NOMO-1 treated with dmso at 0.1 percent for 144 hours (cell line): ENCODE measurements around the gene TEKT3.
A peak's percentile ranks its signal among the peaks of the same experiment; 100 is the strongest.

Experiments
- DNase-seq: peaks from one replicate; lab custom pipeline; 2025; ENCODE audit not compliant: unreplicated experiment; lab: John Stamatoyannopoulos, UW

Gene TEKT3

DNA sequence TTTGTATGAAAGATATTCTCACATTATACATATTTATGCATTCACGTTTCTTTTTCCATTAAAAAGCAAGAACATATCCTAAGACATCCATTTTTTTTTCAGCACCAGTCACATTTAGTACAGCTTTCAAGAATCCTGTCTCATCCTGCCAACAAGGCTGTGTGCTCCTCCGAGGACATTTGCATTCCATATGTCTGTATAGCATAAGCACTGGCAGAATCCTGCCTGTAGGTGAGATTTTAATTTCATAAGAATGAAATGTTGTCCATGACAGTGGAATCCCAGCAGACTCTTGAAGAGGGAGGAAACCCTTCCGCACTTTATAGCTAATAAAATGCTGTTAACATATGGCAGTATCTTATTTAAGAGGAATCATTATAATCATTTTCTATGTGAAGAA lies 73.4 kb downstream of the TEKT3 start:
- DNase-seq, result no peak

DNA sequence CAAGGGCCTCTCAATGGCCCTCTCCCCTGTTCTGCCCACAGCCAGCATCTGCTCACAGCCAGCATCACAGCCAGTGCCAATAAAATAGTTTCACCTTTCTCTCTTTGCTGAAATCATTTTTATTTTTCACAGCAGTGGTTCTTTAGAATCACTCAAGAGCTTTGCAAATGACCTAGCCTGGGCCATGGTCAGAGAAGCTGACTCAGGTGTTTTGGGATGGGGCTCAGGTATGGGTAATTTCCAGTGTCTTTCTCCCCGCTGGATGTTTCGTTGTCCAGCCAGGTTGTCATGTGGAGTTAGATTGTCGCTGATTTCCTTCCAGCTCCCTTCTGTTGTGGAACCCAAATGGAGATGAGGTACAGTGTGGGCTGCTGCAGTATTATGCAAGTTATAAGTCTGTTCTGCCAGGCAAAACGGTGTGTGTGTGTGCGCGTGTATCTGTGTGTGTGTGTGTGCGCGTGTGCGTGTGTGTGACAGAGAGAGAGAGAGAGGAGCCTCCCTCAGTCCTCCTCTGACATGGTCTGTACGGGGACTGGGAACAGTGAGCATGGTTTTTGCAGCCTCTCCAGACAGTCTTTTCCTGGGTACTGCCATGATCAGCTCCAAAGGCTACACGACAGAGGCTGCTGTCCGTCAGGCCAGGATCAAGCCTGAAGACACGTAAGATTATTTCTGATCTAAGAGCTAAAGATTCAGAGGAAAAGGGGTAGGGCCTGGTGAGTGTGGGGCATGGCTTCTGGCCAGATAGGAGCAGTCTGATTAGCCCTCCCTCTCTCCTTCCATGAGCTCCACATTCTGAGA lies 74.9 kb downstream of the TEKT3 start:
- no peak for DNase-seq

DNA sequence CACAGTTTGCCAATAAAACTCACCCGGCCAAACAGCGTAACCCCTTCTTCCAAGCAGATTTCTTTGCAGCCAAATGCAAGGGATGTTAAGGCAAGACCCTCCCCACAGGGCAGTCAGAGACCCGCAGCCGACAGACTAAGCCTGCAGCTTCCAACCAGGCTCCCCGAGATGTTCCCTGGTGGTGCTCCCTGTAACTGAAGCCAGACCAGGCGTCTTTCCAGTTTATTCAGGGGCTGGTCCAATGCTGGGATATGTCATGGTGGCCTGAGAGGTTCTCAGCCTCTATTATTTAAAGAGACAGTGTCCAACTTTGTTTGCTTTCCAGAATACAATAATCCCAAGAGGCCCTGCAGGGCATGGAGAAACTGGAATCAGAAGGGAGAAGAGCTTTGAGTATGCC lies 76.3 kb downstream of the TEKT3 start, which contains the start of gene PMP22:
Gene PMP22, minus strand, starts transcription at position 196 of the 400 bp plus-strand sequence. CDS start 4,599 bp downstream, outside the sequence.
- DNase-seq, result no peak

DNA sequence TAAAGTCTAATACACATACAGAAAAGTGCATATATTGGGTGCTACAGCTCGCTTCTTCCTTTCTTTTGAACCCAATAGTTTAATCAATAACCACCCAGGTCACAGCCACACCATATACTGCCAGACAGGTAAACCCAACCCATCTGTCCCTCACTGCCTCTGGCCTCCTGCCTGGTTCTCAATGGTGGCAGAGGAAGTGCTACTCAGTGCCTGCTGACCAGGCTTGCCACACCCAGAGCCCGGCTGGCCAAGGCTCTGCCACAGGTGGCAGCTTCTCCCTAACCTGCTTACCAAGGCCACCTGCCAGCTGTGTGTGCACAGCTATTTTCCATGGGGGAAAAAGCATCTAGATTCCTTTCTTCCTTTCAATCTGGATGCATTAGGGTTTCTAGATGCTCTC lies 76.9 kb downstream of the TEKT3 start:
- no peak for DNase-seq

DNA sequence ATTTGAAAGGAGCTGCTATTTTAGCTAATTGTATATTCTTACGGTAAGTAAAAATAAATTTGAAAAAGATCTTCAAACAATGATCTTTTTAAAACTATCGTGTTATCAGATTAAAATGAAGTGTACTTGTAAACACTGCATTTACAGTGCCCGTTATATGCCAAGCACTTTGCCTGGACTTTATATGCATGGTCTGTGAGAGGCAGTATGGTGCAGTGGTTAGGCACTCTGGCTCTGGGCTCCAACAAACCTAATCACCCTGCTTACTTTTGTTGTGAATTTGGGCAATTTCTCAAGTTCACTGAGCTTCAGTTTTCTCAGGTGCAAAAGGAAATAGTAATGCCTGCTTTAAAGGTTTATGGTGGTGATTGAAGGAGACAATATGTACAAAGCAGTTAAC lies 77.7 kb downstream of the TEKT3 start:
- no peak for DNase-seq

DNA sequence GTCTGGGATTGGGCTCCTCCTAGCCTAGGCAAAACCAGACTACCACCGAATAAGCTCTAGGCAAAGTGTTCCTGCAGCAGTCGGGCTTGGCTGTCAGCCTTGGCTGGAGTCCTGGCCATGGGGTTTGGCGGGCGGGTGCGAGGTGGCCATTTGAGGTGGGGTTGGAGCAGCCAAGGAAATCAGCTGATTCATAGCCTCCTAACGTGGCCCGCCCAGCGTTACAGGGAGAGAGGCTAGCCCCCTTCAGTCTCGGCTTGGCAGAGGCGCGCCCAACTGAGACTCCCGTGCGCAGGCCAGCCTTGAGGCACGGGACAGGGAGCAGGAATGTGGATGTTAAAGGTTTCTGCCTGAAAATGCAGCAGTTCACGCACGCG lies 78.2 kb downstream of the TEKT3 start:
- no peak for DNase-seq

DNA sequence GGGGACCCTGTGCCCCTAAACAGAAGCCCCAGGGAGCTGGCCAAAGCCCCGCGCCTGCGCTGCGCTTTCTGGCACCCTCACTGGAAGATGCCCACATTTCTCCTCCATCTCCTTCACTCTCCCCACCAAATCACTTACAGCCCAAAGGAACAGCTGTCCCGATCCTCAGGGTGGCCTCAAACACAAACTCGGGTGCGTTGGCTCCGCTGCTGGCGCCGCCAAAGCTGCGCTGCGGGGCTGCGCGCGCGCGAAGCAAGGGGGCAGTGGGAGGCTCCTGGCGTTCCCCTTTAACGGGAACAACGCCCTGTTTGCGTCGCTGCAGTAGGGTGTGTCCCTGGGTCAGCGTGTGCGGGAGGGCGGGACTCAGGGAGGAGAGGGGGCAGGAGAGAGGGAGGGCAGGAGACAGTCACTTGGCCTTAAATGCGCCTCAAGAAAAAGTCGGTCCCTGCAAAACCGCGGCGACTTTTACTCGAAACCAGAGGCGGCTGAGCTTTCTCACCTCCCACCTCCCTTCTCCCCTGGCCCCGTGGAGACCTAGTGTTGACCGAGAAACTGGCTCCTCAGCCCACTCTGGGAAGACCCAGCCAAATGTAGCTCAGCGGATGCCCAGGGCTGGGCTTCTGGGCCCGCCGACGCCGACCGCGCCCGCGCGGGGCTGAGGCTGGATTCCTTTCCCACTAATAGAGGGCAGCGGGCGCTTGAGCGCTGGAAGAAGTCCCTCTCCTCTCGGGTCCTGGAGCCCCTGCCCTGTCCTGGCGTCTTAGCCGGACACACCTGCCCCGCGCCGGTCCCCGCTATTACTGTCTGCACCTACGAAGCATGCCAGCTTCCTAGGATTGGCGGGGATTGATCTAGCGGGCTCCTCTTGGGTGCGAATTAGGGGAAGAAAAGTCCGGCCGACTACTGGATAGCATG lies 78.8 kb downstream of the TEKT3 start:
- peak; percentile 68 for DNase-seq

DNA sequence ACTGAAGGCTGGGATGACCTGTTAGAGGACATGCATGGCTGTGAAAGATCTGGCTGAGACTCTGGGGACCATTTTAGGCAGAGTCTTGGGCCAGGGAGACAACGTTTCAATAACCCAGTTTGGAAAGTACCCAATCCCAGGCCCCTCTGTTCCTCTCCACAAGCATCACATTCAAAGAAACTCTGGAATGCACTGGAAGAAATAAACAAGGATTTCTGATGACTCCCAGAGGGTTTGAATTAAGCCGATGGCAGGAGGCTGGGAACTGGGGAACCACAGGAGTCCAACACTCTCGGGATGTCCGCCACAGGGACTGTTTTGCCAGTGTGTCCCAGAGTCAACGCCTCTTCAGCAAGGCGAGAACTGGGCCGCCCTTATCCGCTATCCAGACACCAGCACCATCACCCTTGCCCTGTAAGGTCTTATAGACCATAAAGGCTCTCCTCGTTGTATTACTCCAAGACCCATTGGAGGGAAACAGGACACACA lies 79.6 kb downstream of the TEKT3 start:
- no peak for DNase-seq

DNA sequence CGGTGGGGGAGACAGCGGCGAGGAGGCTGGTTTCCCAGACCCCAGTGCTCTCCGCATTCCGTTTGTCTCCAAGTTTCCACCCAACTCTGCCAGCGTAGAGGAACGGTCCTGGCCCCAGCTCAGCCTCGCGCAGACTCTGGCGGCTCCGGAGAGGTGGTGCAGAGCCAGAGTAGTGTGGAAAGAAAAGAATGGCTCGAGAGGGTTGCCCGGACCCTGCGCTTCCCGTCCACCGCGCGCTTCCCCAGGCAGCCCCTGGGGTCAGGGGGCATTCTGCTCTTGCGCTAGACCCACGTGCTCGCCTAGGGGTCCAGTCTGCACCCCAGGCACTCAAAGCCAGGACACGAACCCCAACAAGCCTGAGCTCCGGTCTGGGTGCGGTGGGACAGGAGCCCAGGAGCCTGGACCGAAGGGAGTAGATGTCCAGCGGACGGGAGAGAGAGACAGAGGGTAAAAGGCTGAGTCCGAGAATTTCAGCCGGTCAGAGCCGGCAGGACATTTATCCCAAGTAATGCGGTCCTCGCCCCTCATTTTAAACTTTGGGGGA lies 80.1 kb downstream of the TEKT3 start:
- no peak for DNase-seq

DNA sequence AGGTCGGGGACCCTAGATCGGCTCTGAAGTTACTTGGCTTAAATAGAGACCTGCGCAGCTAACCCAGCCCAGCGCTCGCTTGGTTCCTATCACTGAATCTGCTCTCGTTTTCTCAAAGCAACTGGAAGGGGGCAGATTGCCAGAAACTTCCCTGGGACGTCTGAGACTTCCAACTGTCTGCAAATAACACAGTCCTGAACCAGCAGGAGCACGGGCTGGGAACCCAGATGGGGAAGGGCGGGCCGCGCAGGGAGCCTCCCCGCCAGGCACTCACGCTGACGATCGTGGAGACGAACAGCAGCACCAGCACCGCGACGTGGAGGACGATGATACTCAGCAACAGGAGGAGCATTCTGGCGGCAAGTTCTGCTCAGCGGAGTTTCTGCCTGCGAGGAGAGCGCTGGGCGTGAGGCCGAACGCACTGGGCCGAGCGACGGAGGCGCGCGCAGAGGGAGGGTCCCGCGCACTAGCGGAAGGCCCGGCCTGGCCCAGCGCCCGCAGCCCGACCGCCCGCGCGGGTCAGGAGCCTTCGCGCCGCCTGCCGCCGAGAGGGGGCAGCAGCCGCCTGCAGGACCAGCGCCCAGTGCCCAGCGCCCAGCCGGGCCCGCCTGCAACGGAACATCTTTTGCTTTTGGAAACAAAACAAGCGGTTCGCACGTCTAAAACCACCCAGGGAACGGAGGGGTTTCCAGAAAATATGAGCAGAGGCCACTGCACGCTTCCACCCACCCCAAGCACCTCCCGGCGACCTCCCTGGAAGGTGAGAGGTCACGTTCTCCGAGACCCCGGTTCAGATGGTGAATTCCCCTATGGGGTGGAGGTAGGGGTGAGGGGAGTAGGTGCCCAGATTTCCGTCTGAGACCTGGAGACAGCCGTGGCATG lies 80.8 kb downstream of the TEKT3 start:
- no peak for DNase-seq

DNA sequence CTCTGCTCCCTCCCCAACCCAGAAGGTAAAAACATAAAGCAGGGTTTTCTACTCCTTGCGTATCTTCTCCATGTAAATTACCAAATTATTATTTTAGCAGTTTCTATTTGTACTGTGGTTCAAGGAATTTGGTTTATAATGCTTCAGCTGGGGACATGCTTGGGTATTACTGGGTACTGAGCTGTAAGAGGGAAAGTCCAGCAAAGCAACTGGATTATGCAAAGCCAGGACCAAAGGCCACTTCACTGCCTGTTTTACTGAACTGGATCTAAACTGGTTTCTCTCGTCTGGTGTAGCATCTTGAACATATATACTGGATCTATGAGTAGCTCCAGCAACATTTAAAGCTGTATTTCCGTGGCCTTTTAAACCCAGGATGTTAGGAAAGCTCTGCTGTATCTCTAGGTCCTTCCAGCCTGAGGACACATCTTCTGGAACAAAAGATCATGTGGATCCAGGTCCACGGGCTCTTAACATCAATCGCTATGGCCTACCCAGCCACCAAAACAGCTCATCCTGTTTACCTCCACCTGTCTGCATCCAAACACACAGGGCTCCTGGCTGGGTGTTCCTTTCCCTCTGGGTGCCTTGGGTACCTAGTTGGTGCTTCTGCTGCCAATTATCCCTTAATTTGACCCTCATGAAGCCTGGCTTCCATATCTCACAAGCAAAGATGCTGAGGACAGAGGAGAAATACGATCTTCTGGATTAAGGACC lies 83.4 kb downstream of the TEKT3 start:
- no peak for DNase-seq

DNA sequence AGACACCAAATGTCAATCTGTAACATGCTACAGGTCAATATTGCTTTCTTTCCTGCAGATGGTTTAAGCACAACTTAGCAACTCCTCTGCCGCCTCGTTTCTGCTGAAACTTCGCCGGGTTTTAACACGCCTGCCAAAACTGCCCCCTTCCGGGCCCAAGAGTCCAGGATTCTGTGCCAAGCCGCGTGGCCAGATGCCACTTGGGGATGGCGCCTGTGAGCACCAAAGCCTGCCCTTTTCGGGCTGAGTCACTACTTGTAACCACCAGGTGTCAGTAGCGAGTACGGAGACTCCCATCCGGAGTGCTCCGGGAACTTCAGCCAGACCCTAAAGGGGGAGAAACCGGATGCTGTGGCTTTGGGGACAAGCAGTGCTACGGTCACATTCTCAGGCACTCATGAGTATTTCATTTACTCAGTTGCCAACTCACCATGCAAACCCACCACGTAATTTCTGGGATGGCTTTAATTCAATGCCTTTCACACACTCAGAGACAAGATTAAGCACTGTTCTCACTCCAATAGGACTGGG lies 84.1 kb downstream of the TEKT3 start:
- peak; percentile 46 for DNase-seq

DNA sequence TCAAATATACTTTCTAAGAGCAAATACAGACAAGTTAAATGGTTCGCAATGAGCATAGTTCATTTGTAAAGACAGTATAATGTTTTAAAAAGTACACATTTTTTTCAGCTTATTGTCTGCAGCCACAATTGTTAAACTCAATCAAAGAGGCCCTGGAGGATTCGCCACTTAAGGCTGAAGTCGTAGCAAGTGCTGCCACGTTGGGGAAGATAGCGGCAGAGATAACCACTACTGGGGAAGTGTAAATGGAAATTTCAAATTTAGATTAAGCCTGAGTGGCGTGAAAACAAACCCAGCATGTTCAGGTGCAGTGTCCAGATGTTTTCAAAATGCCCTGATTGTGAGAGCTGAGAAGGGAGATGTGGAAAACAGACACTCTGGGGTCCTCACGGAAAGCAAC lies 84.7 kb downstream of the TEKT3 start:
- DNase-seq, result no peak

DNA sequence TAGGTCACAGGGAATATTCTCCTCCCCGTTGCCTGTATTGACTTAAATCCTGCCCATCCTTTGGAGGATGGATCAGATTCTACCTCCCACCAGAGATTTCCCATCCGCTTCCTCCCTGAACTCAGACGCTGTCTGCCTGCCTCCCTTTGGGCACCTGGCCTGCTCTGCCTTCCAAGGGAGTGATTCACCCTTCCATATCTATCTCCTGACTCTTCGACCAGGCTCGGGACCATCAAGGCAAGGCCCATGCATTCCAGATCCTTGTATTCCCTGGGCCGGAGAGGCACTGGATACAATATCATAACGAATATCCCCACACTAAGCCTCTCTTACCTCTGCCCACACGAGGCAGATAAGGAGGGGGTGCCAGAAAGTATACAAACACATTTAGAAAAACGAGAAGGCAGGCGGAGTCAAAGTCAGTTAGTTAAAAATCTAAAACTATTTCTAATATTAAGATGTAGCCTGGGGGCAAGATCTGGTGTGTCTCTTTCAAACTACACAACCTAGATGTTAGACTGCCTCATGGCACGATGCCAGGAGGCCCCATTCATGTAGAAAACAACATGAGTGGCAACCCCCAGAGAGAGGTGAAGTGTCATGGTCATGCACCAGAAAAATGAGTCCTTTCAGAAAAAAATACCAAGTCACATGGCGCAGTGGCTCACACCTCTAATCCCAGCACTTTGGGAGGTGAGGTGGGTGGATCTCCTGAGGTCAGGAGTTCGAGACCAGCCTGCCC lies 85.5 kb downstream of the TEKT3 start:
- no peak for DNase-seq
